ENCODE measurements around the gene NWD2. TPM values are rescaled to one million over a fixed set of nuclear protein-coding genes. Genes with fewer than 3 reads are reported as not detected.

Gene NWD2
- total RNA-seq, 2 donors from 2014 or later: not detected

GRCh38 chr4:37469286-37469685 lies 224.7 kb downstream of the NWD2 start:
- H3K36me3 Mint-ChIP-seq (ENCODE audit: low read depth): no peaks in the 10 kb centered on the region
- no peaks in the 10 kb centered on the region for H3K27me3 ChIP-seq (ENCODE audit: control insufficient read depth, insufficient read depth, low read length, poor library complexity, severe bottlenecking)
- no peak overlapping the region for H3K4me3 Mint-ChIP-seq
- no peaks in the 10 kb centered on the region for H3K9me3 Mint-ChIP-seq
- H3K27ac ChIP-seq (ENCODE audit: low read depth, low read length): no peak overlapping the region
- WGBS, 2 experiments (ENCODE audit: insufficient coverage in 1 of 2, insufficient read length in 1 of 2): 93 to 98% methylated on average over 2 of the region's 2 CpGs
- H3K27ac Mint-ChIP-seq: no peak overlapping the region
- H3K4me3 ChIP-seq (ENCODE audit: low read length): no peak overlapping the region
- no peak for DNase-seq
- no peak overlapping the region for H3K9ac ChIP-seq (ENCODE audit: extremely low read depth, low read length, poor library complexity, severe bottlenecking)
- no peaks in the 10 kb centered on the region for H3K27me3 Mint-ChIP-seq (ENCODE audit: insufficient read depth)
- H3K9me3 ChIP-seq (ENCODE audit: control insufficient read depth, low read length): no peaks in the 10 kb centered on the region
- no peaks in the 10 kb centered on the region for H3K4me1 ChIP-seq (ENCODE audit: control insufficient read depth, insufficient read depth, low read length)
- TF ChIP-seq CTCF (conservative IDR thresholded peaks at IDR 0.05): no peak
- no peaks in the 10 kb centered on the region for H3K4me1 Mint-ChIP-seq
- no peaks in the 10 kb centered on the region for H3K36me3 ChIP-seq (ENCODE audit: control insufficient read depth, insufficient read depth, low read length)

GRCh38 chr4:37470245-37470644 lies 225.7 kb downstream of the NWD2 start:
- H3K9me3 ChIP-seq (ENCODE audit: control insufficient read depth, low read length): no peaks in the 10 kb centered on the region
- H3K9ac ChIP-seq (ENCODE audit: extremely low read depth, low read length, poor library complexity, severe bottlenecking): no peak overlapping the region
- H3K27ac ChIP-seq (ENCODE audit: low read depth, low read length): no peak overlapping the region
- Mint-ChIP-seq H3K27ac (no peak overlapping the region), H3K36me3 (ENCODE audit: low read depth) (no peaks in the 10 kb centered on the region), H3K4me3 (no peak overlapping the region), H3K27me3 (ENCODE audit: insufficient read depth) (no peaks in the 10 kb centered on the region), H3K9me3 (no peaks in the 10 kb centered on the region), H3K4me1 (no peaks in the 10 kb centered on the region)
- DNase-seq: no peak
- H3K4me3 ChIP-seq (ENCODE audit: low read length): no peak overlapping the region
- no peaks in the 10 kb centered on the region for H3K4me1 ChIP-seq (ENCODE audit: control insufficient read depth, insufficient read depth, low read length)
- TF ChIP-seq CTCF (conservative IDR thresholded peaks at IDR 0.05): no peak
- H3K27me3 ChIP-seq (ENCODE audit: control insufficient read depth, insufficient read depth, low read length, poor library complexity, severe bottlenecking): no peaks in the 10 kb centered on the region
- no peaks in the 10 kb centered on the region for H3K36me3 ChIP-seq (ENCODE audit: control insufficient read depth, insufficient read depth, low read length)
- 90 to 91% methylated on average over 1 of the region's 1 CpG for WGBS, 2 experiments (ENCODE audit: insufficient coverage in 1 of 2, insufficient read length in 1 of 2)

GRCh38 chr4:37471093-37471492 lies 226.6 kb downstream of the NWD2 start:
- no peak overlapping the region for H3K4me3 ChIP-seq (ENCODE audit: low read length)
- no peak overlapping the region for H3K27ac ChIP-seq (ENCODE audit: low read depth, low read length)
- Mint-ChIP-seq H3K36me3 (ENCODE audit: low read depth) (no peaks in the 10 kb centered on the region), H3K27me3 (ENCODE audit: insufficient read depth) (no peaks in the 10 kb centered on the region), H3K27ac (no peak overlapping the region), H3K4me3 (no peak overlapping the region), H3K9me3 (no peaks in the 10 kb centered on the region), H3K4me1 (no peaks in the 10 kb centered on the region)
- no peaks in the 10 kb centered on the region for H3K9me3 ChIP-seq (ENCODE audit: control insufficient read depth, low read length)
- no peak overlapping the region for H3K9ac ChIP-seq (ENCODE audit: extremely low read depth, low read length, poor library complexity, severe bottlenecking)
- no peaks in the 10 kb centered on the region for H3K4me1 ChIP-seq (ENCODE audit: control insufficient read depth, insufficient read depth, low read length)
- no peaks in the 10 kb centered on the region for H3K36me3 ChIP-seq (ENCODE audit: control insufficient read depth, insufficient read depth, low read length)
- WGBS, 2 experiments (ENCODE audit: insufficient coverage in 1 of 2, insufficient read length in 1 of 2): 82% methylated on average over 1 of the region's 1 CpG
- no peaks in the 10 kb centered on the region for H3K27me3 ChIP-seq (ENCODE audit: control insufficient read depth, insufficient read depth, low read length, poor library complexity, severe bottlenecking)
- TF ChIP-seq CTCF (conservative IDR thresholded peaks at IDR 0.05): no peak
- no peak for DNase-seq
